GM18870 (cell line): ENCODE measurements around the gene PAM.
A peak's percentile ranks its signal among the peaks of the same experiment; 100 is the strongest.
"Not testable (repeated sequence)": the region's sequence is repeated elsewhere in the genome, so short reads cannot be mapped to it uniquely, and the experiment has no call there.

Source experiments
- ATAC-seq: cut with Tn5 transposase; IDR thresholded peaks from one replicate; pipeline ENCODE4 v1.9.1; 2021; ENCODE audit warnings: moderate library complexity; ENCODE audit not compliant: unreplicated experiment

PAM gene

GRCh38 chr5:102981957-102982635 is 227.0 kb downstream of the PAM start:
- no peak for ATAC-seq

DNA sequence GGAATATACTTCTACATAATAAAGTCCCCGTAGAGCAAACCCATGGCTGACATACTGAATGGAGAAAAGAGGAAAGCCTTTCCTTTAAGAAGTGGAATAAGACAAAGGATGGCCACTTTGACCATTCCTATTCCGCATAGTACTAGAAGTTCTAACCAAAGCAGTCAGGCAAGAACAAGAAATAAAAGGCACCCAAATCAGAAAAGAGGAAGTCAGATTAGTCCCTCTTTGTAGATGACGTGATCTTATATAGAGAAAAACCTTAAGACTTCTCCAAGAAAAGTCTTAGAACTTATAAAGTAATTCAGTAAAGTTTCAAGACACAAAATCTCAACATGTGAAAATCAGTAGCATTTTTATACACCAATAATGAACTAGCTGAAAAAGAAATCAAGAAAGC is 231.0 kb downstream of the PAM start:
- no peak for ATAC-seq

- ATAC-seq: no peak
These were observed 233.4 kb downstream of the PAM start for GRCh38 chr5:102988459-102988858.

- ATAC-seq: no peak
These were observed 236.7 kb downstream of the PAM start for GRCh38 chr5:102991802-102992201.

DNA sequence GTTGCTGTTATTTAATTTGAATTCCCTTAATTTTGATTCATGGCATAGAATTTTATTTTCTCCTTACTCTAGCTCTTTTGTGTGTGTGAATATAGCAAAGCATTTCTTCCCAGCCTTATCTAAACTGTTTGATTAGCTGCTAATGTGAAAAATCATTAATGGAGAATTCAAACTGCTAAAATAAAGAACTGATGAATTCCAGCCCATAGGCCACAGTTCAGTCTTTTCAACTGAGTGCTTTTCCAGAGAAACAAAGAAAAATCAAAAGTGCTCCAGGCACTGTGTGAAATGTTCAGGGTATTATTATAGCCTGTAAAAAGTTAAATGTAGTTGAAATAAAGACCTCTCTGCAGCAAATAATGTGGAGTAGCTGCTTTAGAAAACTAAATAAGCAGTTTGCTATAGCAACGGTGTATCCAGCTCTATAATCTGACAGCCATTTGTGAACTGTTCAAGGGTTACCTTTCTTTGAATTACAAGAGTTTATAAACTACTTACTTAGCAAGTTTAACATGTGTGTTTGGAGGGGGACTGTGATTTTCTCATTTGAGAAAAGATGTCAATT is 241.0 kb downstream of the PAM start:
- no peak for ATAC-seq

- ATAC-seq: no peak
These were observed 243.1 kb downstream of the PAM start for GRCh38 chr5:102998224-102998623.

GRCh38 chr5:102999191-102999590 is 244.1 kb downstream of the PAM start:
- no peak for ATAC-seq

DNA sequence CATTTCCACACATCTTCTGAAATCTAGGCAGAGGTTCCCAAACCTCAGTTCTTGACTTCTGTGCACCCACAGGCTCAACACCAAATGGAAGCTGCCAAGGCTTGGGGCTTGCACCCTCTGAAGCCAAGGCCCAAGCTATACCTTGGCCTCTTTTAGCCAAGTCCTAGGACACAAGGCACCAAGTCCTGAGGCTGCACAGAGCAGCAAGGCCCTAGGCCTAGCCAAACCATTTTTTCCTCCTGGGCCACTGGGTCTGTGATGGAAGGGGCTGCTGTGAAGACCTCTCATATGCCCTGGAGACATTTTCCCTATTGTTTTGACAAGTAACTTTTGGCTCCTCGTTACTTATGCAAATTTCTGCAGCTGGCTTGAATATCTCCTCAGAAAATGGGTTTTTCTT is 244.5 kb downstream of the PAM start:
- ATAC-seq: not testable (repeated sequence)

DNA sequence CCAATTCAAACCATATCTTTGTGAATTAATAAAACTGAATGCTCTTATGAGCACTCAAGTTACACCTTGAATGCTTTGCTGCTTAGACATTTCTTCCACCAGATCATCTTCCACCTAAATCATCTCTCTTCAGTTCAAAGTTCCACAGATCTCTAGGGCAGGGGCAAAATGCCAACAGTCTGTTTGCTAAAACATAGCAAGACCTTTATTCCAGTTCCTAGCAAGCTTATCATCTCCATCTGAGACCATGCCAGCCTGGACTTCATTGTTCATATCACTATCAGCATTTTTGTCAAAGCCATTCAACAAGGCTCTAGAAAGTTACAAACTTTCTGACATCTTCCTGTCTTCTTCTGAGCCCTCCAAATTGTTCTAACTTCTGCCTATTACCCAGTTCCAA is 245.0 kb downstream of the PAM start:
- no peak for ATAC-seq

DNA sequence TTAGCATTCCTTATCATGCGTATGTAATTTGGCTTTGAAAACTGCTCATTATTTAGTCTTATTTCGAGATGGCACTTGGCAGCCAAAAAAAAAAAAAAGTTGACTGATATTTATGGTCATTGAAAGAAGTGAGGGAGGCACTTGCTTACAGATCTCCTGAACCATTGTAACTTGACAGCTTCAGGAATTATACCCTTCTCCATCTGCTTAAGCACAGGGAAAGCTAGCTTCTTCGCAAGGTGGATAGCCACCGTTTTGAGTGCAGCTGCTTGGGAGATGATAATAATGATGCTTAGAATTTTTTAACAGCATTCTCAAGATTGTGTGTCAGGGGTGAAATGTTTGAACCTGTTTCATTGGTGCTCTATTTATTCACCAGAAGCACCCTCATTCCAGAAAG is 248.8 kb downstream of the PAM start:
- no peak for ATAC-seq

DNA sequence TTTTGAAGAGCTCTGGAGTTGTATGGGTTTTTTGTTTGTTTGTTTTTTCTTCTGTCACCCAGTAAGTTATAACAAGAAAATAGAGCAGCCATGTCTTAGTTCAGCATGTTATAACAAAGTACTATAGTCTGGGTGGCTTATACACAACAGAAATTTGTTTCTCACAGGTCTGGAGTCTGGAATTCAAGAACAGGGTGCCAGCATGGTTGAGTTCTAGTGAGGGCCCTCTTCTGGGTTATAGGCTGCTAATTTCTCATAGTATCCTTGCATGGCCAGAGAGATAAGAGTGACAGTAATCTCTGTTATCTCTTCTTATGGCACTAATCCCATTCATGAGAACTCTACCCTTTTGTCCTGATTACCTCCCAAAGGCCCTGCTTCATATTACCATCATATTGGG is 250.2 kb downstream of the PAM start:
- no peak for ATAC-seq

DNA sequence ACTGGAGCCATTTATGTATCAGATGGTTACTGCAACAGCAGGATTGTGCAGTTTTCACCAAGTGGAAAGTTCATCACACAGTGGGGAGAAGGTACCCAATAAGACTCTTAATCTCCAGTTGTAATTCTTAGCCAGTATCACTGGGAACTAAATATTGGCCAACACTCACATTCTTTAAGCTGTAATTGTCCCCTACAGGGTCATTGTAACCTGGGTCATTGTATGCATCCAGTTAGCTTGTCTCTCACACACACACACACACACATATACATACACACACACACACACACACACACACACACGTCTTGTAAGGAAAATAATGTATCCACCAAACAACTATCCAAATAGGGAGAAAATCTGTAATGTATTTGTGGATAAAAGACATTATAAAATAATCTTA is 251.8 kb downstream of the PAM start:
- no peak for ATAC-seq

- peak; percentile 51 for ATAC-seq
These were observed 255.1 kb downstream of the PAM start for GRCh38 chr5:103010168-103010567.

DNA sequence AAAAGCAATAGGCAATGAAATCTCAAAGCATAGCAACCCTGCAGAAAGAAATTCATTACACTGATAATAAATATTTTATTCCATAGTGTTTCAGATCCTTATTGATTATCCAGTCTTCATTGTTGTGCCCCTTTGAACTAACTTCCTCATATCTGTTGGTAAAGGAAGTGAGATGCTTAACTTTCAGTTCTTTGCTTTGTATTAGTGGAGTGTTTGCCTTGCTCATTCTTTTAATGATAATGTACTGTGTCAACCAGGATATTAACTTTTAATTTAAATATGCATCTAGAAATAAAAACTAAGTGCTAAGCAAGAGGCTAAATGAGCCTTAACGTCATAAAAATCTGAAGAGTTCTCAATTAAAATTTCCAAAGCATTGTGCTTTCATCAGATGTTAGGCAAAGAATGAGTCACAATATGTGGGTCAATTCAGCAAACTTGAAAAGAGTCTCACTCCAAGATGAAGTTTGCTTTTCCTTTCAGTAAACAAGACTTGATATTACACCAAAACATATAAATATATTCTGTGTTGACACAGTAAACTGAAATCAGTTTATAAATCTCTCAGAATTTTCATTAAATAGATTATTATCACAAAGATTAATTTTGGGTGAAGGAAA is 258.9 kb downstream of the PAM start:
- no peak for ATAC-seq

- ATAC-seq: no peak
These were observed 259.9 kb downstream of the PAM start for GRCh38 chr5:103014983-103015382.

- no peak for ATAC-seq
These were observed 261.1 kb downstream of the PAM start for GRCh38 chr5:103016167-103016566.

DNA sequence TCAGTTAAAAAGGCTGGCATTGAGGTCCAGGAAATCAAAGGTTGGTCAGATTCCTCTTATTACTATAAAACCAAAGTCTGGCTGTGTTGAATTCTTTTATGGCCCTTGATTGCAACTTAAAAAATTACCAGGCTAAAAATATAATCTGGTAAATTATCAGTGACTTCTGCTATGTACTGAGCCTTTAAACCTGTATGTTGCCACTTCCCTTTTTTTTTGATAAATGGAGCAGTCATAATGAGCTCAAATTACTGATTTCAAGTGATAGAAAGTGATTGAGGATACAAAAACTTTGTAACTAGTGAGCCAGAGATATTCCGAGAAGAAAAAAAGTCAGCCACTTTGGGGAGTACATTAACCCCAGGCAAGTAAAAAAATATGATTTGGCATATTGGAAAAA is 264.7 kb downstream of the PAM start:
- no peak for ATAC-seq

DNA sequence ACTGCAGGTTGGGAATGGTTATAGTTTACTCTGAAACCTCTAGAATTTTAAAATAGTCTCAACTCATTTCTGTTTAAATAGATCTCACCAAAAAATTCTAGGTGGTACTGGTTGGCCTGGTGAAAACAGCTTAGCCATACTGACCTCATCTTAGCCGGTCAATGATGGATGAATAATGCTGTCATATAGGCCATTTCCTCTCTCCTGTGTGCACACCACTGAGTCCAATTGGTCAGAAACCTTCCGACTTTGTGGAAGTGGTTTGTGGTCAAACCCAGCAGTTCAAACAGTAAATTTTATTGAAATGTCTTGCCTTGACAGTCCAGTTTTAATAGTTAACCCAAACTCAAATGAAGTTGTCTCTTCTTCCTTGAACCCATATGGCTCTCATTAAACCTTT is 266.2 kb downstream of the PAM start:
- ATAC-seq: peak; percentile 94

- ATAC-seq: no peak
These were observed 272.2 kb downstream of the PAM start for GRCh38 chr5:103027267-103027666.

GRCh38 chr5:103031607-103032006 is 276.5 kb downstream of the PAM start:
- ATAC-seq: no peak

GRCh38 chr5:103033696-103034095 is 278.6 kb downstream of the PAM start:
- ATAC-seq: no peak

GRCh38 chr5:103034662-103035392 is 279.7 kb downstream of the PAM start:
- no peak for ATAC-seq
